ENCODE data around the gene ATP6AP1.
"Not testable (repeated sequence)": the region's sequence is repeated elsewhere in the genome, so short reads cannot be mapped to it uniquely, and the experiment has no call there.

Gene ATP6AP1

GRCh38 chrX:154428176-154429171, at the start of gene ATP6AP1:
ATP6AP1 (plus strand) TSS chrX:154428677; CDS start chrX:154428693, 16 bp downstream.
- DNase-seq (ENCODE audit: low spot score) = peak; percentile 88

- DNase-seq (ENCODE audit: low spot score) = peak; percentile 95
Observed at GRCh38 chrX:154378799-154379568, 49.5 kb upstream of the ATP6AP1 start, which contains the start of gene EMD. EMD (plus strand) TSS chrX:154379295; CDS start chrX:154379485, 190 bp downstream.

GRCh38 chrX:154379569-154379951, 48.9 kb upstream of the ATP6AP1 start:
- no peak for DNase-seq (ENCODE audit: low spot score)

GRCh38 chrX:154380153-154380552, 48.3 kb upstream of the ATP6AP1 start:
- DNase-seq (ENCODE audit: low spot score) = no peak

DNA sequence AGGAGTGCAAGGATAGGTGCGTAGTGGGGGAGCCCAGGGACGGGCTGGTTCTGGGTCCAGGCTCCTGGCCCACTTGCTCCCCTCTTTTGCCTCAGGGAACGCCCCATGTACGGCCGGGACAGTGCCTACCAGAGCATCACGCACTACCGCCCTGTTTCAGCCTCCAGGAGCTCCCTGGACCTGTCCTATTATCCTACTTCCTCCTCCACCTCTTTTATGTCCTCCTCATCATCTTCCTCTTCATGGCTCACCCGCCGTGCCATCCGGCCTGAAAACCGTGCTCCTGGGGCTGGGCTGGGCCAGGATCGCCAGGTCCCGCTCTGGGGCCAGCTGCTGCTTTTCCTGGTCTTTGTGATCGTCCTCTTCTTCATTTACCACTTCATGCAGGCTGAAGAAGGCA, 47.7 kb upstream of the ATP6AP1 start:
- DNase-seq (ENCODE audit: low spot score) = no peak

GRCh38 chrX:154381271-154381670, 47.2 kb upstream of the ATP6AP1 start:
- DNase-seq (ENCODE audit: low spot score) = no peak

DNA sequence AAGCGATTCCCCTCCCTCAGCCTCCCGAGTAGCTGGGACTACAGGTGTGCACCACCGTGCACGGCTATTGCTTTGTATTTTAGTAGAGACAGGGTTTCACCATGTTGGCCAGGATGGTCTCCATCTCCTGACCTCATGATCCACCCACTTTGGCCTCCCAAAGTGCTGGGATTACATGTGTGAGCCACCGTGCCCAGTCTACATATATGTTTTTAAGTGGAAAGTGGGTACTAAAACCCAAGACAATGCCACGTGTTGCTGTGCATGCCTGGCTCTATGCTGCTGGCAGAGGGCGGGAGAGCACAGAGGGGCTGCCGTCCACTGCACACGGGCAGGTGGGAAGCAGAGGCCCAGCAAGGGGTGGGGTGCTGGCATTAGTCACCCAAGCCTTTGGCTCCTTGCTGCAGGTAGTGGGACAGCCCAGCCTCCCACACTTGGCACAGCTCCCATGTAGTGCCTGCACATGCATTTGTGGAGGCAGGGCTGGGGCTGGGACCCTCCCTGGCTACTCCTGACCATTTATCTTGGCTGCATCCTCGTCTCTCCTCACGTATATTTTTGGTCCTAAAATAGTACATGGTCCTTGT, 45.9 kb upstream of the ATP6AP1 start:
- DNase-seq (ENCODE audit: low spot score) = no peak

DNA sequence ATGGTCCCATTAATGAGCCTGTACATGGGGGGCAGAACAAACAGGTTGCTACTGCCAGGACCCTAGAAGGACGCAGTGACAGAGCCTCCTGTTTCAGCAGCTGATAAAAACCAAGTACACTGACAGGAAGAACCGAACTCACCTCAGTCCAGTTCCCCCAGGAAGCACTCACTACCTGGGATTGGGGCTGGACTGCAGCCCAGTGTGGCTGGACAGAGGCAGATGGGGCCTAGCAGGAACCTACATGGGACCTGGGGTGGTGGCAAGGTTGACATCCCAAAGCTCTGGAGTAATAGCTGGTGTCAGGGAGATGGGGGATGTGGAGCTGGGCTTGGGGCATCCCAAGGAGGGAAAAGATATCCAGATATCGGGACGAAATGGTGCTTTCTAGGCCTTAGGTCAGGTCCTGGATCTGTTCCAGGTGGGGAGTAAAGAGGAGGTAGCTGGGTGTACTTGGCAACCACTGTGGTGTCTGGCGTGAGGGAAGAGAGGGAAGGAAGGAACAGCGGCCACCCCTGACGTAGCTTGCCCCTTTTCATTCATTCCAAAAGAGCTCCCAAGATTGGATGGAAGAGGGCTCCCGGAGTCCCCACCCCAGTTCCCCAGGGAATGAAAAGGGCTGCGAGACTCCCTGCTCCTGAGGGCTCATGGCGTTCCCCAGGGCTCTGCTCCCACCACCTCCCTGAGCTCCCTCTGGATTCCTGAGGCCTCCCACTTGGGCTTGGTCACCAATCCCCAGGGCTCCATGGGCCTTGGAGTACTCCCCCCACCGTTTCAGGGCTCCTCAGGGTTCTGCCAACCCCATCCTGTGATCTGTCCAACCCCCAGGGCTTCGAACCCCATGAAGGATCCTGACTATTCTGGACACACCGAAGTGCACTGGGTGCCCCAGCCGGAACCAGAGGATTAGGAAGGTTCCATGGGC, 44.9 kb upstream of the ATP6AP1 start:
- no peak for DNase-seq (ENCODE audit: low spot score)

GRCh38 chrX:154384284-154384892, 44.1 kb upstream of the ATP6AP1 start:
- no peak for DNase-seq (ENCODE audit: low spot score)

- DNase-seq (ENCODE audit: low spot score) = not testable (repeated sequence)
Observed at GRCh38 chrX:154388094-154388493, 40.4 kb upstream of the ATP6AP1 start.

- DNase-seq (ENCODE audit: low spot score) = not testable (repeated sequence)
Observed at GRCh38 chrX:154388649-154389048, 39.8 kb upstream of the ATP6AP1 start.

GRCh38 chrX:154389812-154390747, 38.4 kb upstream of the ATP6AP1 start:
- DNase-seq (ENCODE audit: low spot score) = not testable (repeated sequence)

DNA sequence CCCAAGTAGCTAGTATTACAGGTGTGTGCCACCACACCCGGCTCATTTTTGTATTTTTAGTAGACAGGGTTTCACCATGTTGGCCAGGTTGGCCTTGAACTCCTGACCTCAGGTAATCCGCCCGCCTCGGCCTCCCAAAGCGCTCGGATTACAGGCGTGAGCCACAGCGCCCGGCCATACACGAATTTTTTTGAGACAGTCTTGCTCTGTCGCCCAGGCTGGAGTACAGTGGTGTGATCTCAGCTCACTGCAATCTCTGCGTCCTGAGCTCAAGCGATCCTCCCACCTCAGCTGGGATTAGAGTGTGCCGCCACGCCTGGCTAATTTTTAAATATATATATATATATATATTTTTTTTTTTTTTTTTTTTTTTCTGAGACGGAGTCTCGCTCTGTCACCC, 32.1 kb upstream of the ATP6AP1 start:
- DNase-seq (ENCODE audit: low spot score) = not testable (repeated sequence)

GRCh38 chrX:154396973-154397887, 31.2 kb upstream of the ATP6AP1 start:
- peak; percentile 48 for DNase-seq (ENCODE audit: low spot score)

- DNase-seq (ENCODE audit: low spot score) = peak; percentile 90
Observed at GRCh38 chrX:154397888-154398667, 30.4 kb upstream of the ATP6AP1 start, which contains the start of gene RPL10. RPL10 (plus strand) TSS chrX:154398377; CDS start chrX:154398520, 143 bp downstream.

- peak; percentile 86 for DNase-seq (ENCODE audit: low spot score)
Observed at GRCh38 chrX:154398668-154399526, 29.6 kb upstream of the ATP6AP1 start.
